CD14-positive monocyte (primary cell): ENCODE data around the gene PPM1K. TPM values are rescaled to one million over a fixed set of nuclear protein-coding genes. Genes with fewer than 3 reads are reported as not detected.
A peak's percentile ranks its signal among the peaks of the same experiment; 100 is the strongest.

Source experiments
- DNase-seq, 3 donors: peaks; one replicate each; pipeline ENCODE4 v3.0.0-alpha.2; 2011 to 2022
- H2AFZ ChIP-seq: 2 replicates; pipeline ENCODE4 v1.6.0; 2012; ENCODE audit warnings: mild to moderate bottlenecking, low read depth, low read length, inconsistent platforms; ENCODE audit not compliant: insufficient read depth, poor library complexity, severe bottlenecking
- H3K27ac ChIP-seq, 2 donors: 1 replicate in 1 of 2; 2 replicates in 1 of 2; pipeline ENCODE4 v1.5.1; 2012 to 2013; ENCODE audit warnings: low read length in 2 of 2, control low read depth in 1 of 2, inconsistent platforms in 1 of 2, low read depth in 1 of 2, mild to moderate bottlenecking in 1 of 2
- H3K27me3 ChIP-seq, 2 donors: one replicate each; pipeline versions ENCODE4 v1.6.0 to v1.6.1; 2011 to 2013; ENCODE audit warnings: low read length in 2 of 2; ENCODE audit not compliant: control insufficient read depth in 2 of 2, insufficient read depth in 2 of 2
- H3K36me3 ChIP-seq, 2 donors: replicated peaks in 1 of 2; 1 replicate in 1 of 2; 2 replicates in 1 of 2; pipeline versions ENCODE4 v1.5.1 to v1.6.1; 2012 to 2013; ENCODE audit warnings: low read length in 2 of 2, control low read depth in 1 of 2, inconsistent platforms in 1 of 2, mild to moderate bottlenecking in 1 of 2; ENCODE audit not compliant: insufficient read depth in 2 of 2, control insufficient read depth in 1 of 2
- H3K4me1 ChIP-seq, 2 donors: 1 replicate in 1 of 2; 2 replicates in 1 of 2; pipeline versions ENCODE4 v1.5.1 to v1.6.1; 2012 to 2013; ENCODE audit warnings: low read length in 2 of 2, control low read depth in 1 of 2, inconsistent platforms in 1 of 2, mild to moderate bottlenecking in 1 of 2, moderate library complexity in 1 of 2; ENCODE audit not compliant: insufficient read depth in 2 of 2, control insufficient read depth in 1 of 2
- H3K4me2 ChIP-seq: replicated peaks from 2 replicates; pipeline ENCODE3; 2012; ENCODE audit warnings: low read length, moderate library complexity, mild to moderate bottlenecking; ENCODE audit not compliant: poor library complexity, severe bottlenecking; ENCODE audit errors: extremely low read depth
- H3K4me3 ChIP-seq, 3 experiments: fragments of 200-600 bp in 1 of 3; sonication (generic) in 1 of 3; replicated peaks in 1 of 3; 1 replicate in 2 of 3; 2 replicates in 1 of 3; pipeline ENCODE4 v1.5.1; 2011 to 2013; ENCODE audit warnings: low read length in 3 of 3, mild to moderate bottlenecking in 3 of 3, control low read depth in 2 of 3, low read depth in 2 of 3, inconsistent platforms in 1 of 3, moderate library complexity in 1 of 3
- H3K79me2 ChIP-seq: 2 replicates; pipeline ENCODE4 v1.6.0; 2012; ENCODE audit warnings: mild to moderate bottlenecking, control low read depth, inconsistent platforms, low read length, moderate library complexity; ENCODE audit not compliant: insufficient read depth
- H3K9ac ChIP-seq: 2 replicates; pipeline ENCODE4 v1.6.0; 2017; ENCODE audit warnings: low read length, mild to moderate bottlenecking; ENCODE audit not compliant: insufficient read depth, poor library complexity, severe bottlenecking
- H3K9me3 ChIP-seq, 2 donors: replicated peaks in 1 of 2; 1 replicate in 1 of 2; 2 replicates in 1 of 2; pipeline versions ENCODE4 v1.5.1 to v1.6.1; 2012 to 2013; ENCODE audit warnings: low read length in 2 of 2, control low read depth in 1 of 2; ENCODE audit not compliant: control insufficient read depth in 1 of 2, insufficient read depth in 1 of 2
- H4K20me1 ChIP-seq: 2 replicates; pipeline ENCODE4 v1.6.0; 2012; ENCODE audit warnings: mild to moderate bottlenecking, low read length, control low read depth, moderate library complexity; ENCODE audit not compliant: insufficient read depth
- H3K27ac Mint-ChIP-seq, 7 donors: one replicate each; pipeline ENCODE4 v1.8.0; 2020; ENCODE audit warnings: mild to moderate bottlenecking in 7 of 7, mixed read lengths in 7 of 7, moderate library complexity in 6 of 7, inconsistent platforms in 2 of 7
- H3K27me3 Mint-ChIP-seq, 3 donors: one replicate each; pipeline ENCODE4 v1.8.0; 2021 to 2022; ENCODE audit warnings: low read depth in 3 of 3, mild to moderate bottlenecking in 3 of 3, mixed read lengths in 3 of 3, moderate library complexity in 3 of 3, inconsistent platforms in 1 of 3
- H3K36me3 Mint-ChIP-seq, 2 donors: one replicate each; pipeline ENCODE4 v1.8.0; 2020; ENCODE audit warnings: mixed read lengths in 2 of 2, inconsistent platforms in 1 of 2, mild to moderate bottlenecking in 1 of 2
- H3K4me1 Mint-ChIP-seq: one replicate; pipeline ENCODE4 v1.8.0; 2020; ENCODE audit warnings: mild to moderate bottlenecking, mixed read lengths
- H3K4me3 Mint-ChIP-seq, 2 donors: one replicate each; pipeline ENCODE4 v1.8.0; 2020; ENCODE audit warnings: mild to moderate bottlenecking in 2 of 2, mixed read lengths in 2 of 2, moderate library complexity in 1 of 2
- H3K9me3 Mint-ChIP-seq, 7 donors: one replicate each; pipeline ENCODE4 v1.8.0; 2020 to 2022; ENCODE audit warnings: mixed read lengths in 7 of 7, mild to moderate bottlenecking in 6 of 7, moderate library complexity in 6 of 7, inconsistent platforms in 2 of 7
- WGBS: methylation state at CpG from one replicate; pipeline ENCODE4 v1.1.5; 2013; ENCODE audit warnings: missing lambda C conversion rate; ENCODE audit not compliant: insufficient coverage; 5-methylcytosine and 5-hydroxymethylcytosine counted together
- intact Hi-C, 2 donors: fragments of 100-400 bp; cut with micrococcal nuclease; formaldehyde crosslinking; loops; one replicate each; pipeline versions ENCODE4 v1.15.0 to v1.15.1; 2023
- polyA plus RNA-seq, 3 donors: library from polyadenylated mRNA; depleted of rRNA in 1 of 3; unstranded in 2 of 3; stranded (reverse) in 1 of 3; fragments of 300-500 nt in 2 of 3; fragments of >200 nt in 1 of 3; fragmentation: Illumina TruSeq in 2 of 3; gene quantifications; 1 replicate in 2 of 3; 2 replicates in 1 of 3; pipeline ENCODE4 v1.2.3, GENCODE V29; 2012 to 2021
- TF ChIP-seq, protein P1 (sequence below): fragments of 200-600 bp; IDR thresholded peaks from one replicate; pipeline ENCODE4 v1.8.0; 2022; ENCODE audit warnings: antibody characterized with exemption, mild to moderate bottlenecking

The PPM1K gene
- polyA plus RNA-seq, 3 donors = 5.7 to 11.0 (median 7.0) TPM

DNA sequence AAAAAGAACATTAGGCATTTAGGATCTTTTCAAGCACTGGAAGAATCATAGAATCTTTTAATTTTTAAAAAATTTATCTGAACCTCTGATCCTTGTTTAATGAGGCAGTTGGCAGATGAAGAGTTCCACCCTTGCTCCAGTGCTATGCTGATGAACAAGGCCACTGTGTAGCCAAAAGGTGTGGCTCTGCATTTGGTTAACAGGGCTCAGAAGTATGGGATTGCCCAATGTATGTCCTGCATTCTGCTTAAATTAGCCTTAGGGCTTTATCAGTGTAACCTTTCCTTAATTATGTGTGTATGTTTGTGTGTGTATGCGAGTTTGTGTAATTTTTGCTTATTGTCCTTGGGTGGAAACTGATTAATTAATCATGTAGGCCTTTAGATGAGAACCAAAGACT is 43.3 kb upstream of the PPM1K start:
- Histone ChIP-seq H3K36me3 (no peaks in the 10 kb centered on the region), H3K27me3 (no peaks in the 10 kb centered on the region), H4K20me1 (no peaks in the 10 kb centered on the region), H3K79me2 (no peaks in the 10 kb centered on the region), H3K4me2 (no peak overlapping the region), H2AFZ (no peak overlapping the region), H3K9me3 (no peaks in the 10 kb centered on the region), H3K27ac (no peak overlapping the region), H3K4me3 (no peak overlapping the region), H3K4me1 (no peaks in the 10 kb centered on the region), H3K9ac (no peak overlapping the region)
- H3K27ac Mint-ChIP-seq = no peak overlapping the region
- H3K36me3 Mint-ChIP-seq = no peaks in the 10 kb centered on the region
- no peak overlapping the region for H3K4me3 Mint-ChIP-seq
- DNase-seq = no peak
- no CpG with 5 or more reads among the region's 1 CpG for WGBS
- TF ChIP-seq, protein P1, sequence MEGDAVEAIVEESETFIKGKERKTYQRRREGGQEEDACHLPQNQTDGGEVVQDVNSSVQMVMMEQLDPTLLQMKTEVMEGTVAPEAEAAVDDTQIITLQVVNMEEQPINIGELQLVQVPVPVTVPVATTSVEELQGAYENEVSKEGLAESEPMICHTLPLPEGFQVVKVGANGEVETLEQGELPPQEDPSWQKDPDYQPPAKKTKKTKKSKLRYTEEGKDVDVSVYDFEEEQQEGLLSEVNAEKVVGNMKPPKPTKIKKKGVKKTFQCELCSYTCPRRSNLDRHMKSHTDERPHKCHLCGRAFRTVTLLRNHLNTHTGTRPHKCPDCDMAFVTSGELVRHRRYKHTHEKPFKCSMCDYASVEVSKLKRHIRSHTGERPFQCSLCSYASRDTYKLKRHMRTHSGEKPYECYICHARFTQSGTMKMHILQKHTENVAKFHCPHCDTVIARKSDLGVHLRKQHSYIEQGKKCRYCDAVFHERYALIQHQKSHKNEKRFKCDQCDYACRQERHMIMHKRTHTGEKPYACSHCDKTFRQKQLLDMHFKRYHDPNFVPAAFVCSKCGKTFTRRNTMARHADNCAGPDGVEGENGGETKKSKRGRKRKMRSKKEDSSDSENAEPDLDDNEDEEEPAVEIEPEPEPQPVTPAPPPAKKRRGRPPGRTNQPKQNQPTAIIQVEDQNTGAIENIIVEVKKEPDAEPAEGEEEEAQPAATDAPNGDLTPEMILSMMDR = no peak
- peaks cover 11% of the 10 kb centered on the region for H3K4me1 Mint-ChIP-seq
- H3K27me3 Mint-ChIP-seq = peaks cover 0 to 2% (median 1%) of the 10 kb centered on the region in 3 donors
- intact Hi-C loops = no loop called here
- H3K9me3 Mint-ChIP-seq = peaks cover 0 to 2% (median 0%) of the 10 kb centered on the region in 7 donors

DNA sequence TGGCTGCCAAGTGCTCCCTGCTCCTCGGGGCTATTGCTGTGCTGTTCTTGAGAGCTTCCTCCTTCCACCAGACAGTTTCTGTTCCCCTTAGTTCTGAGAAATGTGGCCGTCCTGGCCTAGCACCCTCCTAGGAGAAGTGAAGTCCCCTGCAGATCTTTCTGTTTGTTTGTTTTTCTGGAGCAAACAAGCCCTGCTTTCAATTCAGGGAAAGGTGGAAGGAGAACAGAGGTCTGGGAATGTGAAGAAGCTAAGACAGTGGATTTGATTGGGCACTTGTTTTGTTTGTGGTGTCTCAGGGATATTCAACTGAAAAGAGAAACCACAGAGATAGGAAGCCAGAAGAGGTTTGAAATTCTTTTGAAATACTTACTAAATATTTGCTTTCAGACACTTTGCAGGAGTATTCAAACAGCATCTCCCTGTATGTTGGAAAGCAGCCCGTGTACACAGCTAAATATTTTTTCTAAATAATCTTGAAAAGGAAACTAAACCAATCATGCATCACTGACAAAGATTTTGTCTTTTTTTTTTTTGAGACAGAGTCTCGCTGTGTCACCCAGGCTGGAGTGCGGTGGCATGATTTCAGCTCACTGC is 36.5 kb upstream of the PPM1K start:
- Histone ChIP-seq H3K4me2 (peak overlapping the region; percentile 76), H3K27me3 (no peaks in the 10 kb centered on the region), H2AFZ (peak overlapping the region; percentile 72), H3K36me3 (no peaks in the 10 kb centered on the region), H3K79me2 (no peaks in the 10 kb centered on the region), H3K9me3 (no peaks in the 10 kb centered on the region), H3K4me1 (peaks cover 17 to 20% of the 10 kb centered on the region in 2 donors), H3K4me3 (peak overlapping the region; percentile 2 to 61 (median 37)), H3K9ac (peak overlapping the region; percentile 44), H3K27ac (peak overlapping the region; percentile 31 to 88), H4K20me1 (no peaks in the 10 kb centered on the region)
- WGBS = 0% methylated on average over 1 of the region's 5 CpGs
- peaks cover 25% of the 10 kb centered on the region for H3K4me1 Mint-ChIP-seq
- peak; percentile 68 to 72 (median 70) for DNase-seq
- H3K4me3 Mint-ChIP-seq = peak overlapping the region; percentile 53 to 87
- TF ChIP-seq, protein P1 = no peak
- peak overlapping the region; percentile 80 to 97 (median 96) for H3K27ac Mint-ChIP-seq
- no peaks in the 10 kb centered on the region for H3K9me3 Mint-ChIP-seq
- H3K27me3 Mint-ChIP-seq = no peaks in the 10 kb centered on the region
- no peaks in the 10 kb centered on the region for H3K36me3 Mint-ChIP-seq
- intact Hi-C loops = no loop called here
